ENCODE results near the gene STAB2. TPM values are rescaled to one million over a fixed set of nuclear protein-coding genes. Genes with fewer than 3 reads are reported as not detected.

The STAB2 gene
- total and polyA plus RNA-seq, 2 donors (not counting 1 experiment from before 2014, with no cell fraction given) = not detected

DNA sequence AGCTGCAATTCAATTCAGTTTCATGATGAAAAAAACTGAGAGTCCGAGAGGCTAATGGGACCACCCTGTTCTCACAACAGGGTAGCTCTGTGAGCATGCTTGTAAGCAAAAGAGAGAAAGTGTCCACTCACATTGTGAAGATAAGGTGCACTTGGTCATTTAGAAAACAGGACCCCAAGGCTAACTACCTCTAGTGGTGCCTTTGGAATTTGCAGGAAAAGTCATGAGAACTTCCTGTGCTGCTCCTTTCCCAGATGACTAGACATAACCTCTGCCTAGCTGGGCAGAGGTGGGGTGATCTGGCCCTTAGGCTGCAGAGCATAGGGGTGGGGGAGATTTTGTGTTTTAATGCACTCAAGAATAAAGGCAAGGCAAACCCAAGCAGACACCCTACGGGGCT is 118.9 kb downstream of the STAB2 start:
- no peaks in the 10 kb centered on the region for H3K36me3 ChIP-seq (replicated peaks in 1 of 2; ENCODE audit: control extremely low read depth in 1 of 2, control insufficient read depth in 1 of 2, extremely low read depth in 1 of 2, insufficient read depth in 2 of 2, low read length in 1 of 2)
- Mint-ChIP-seq H3K4me3 (no peak overlapping the region), H3K27ac (no peak overlapping the region), H3K9me3 (ENCODE audit: insufficient read depth) (no peaks in the 10 kb centered on the region), H3K4me1 (no peaks in the 10 kb centered on the region), H3K27me3 (peaks cover 25% of the 10 kb centered on the region)
- no peak overlapping the region for H3K4me2 ChIP-seq (replicated peaks; ENCODE audit: low read depth, low read length, poor library complexity, severe bottlenecking)
- H3K4me1 ChIP-seq (ENCODE audit: control insufficient read depth in 2 of 2, insufficient read depth in 2 of 2, low read length in 2 of 2) = no peaks in the 10 kb centered on the region
- WGBS (ENCODE audit: insufficient coverage) = 75% methylated on average over 1 of the region's 2 CpGs
- no peaks in the 10 kb centered on the region for H3K79me2 ChIP-seq (ENCODE audit: control insufficient read depth, insufficient read depth, low read length)
- H3K27me3 ChIP-seq (replicated peaks in 1 of 4; ENCODE audit: control extremely low read depth in 1 of 4, control insufficient read depth in 3 of 4, insufficient read depth in 4 of 4, low read length in 3 of 4) = peaks cover 0 to 3% (median 0%) of the 10 kb centered on the region in 4 experiments
- TF ChIP-seq, protein P1, sequence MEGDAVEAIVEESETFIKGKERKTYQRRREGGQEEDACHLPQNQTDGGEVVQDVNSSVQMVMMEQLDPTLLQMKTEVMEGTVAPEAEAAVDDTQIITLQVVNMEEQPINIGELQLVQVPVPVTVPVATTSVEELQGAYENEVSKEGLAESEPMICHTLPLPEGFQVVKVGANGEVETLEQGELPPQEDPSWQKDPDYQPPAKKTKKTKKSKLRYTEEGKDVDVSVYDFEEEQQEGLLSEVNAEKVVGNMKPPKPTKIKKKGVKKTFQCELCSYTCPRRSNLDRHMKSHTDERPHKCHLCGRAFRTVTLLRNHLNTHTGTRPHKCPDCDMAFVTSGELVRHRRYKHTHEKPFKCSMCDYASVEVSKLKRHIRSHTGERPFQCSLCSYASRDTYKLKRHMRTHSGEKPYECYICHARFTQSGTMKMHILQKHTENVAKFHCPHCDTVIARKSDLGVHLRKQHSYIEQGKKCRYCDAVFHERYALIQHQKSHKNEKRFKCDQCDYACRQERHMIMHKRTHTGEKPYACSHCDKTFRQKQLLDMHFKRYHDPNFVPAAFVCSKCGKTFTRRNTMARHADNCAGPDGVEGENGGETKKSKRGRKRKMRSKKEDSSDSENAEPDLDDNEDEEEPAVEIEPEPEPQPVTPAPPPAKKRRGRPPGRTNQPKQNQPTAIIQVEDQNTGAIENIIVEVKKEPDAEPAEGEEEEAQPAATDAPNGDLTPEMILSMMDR (IDR thresholded peaks at IDR 0.05) = no peak
- TF ChIP-seq EZH2 (IDR thresholded peaks at IDR 0.05; ENCODE audit: borderline replicate concordance, insufficient read depth, low read depth, low read length, poor library complexity, severe bottlenecking) = no peak
- ChIA-PET POLR2A (no interaction called here), CTCF (no interaction called here)
- no peak overlapping the region for H3K27ac ChIP-seq (ENCODE audit: low read length in 2 of 2)
- DNase-seq (no peak), ATAC-seq (ENCODE audit: low read depth) (no peak)
- no peak overlapping the region for H2AFZ ChIP-seq (ENCODE audit: insufficient read depth, low read depth, low read length, poor library complexity, severe bottlenecking)
- H3K9ac ChIP-seq (ENCODE audit: low read length) = no peak overlapping the region
- intact Hi-C loops (cut with micrococcal nuclease) = no loop called here
- no peak overlapping the region for H3K4me3 ChIP-seq (ENCODE audit: control extremely low read depth in 1 of 5, extremely low read depth in 1 of 5, insufficient read depth in 1 of 5, low read depth in 2 of 5, low read length in 4 of 5)
- H4K20me1 ChIP-seq (ENCODE audit: control insufficient read depth, insufficient read depth, low read length, poor library complexity, severe bottlenecking) = no peaks in the 10 kb centered on the region
- H3K9me3 ChIP-seq (ENCODE audit: control extremely low read depth in 1 of 3, control insufficient read depth in 2 of 3, insufficient read depth in 1 of 3, low read length in 2 of 3) = peaks cover 0 to 8% (median 0%) of the 10 kb centered on the region in 3 donors

DNA sequence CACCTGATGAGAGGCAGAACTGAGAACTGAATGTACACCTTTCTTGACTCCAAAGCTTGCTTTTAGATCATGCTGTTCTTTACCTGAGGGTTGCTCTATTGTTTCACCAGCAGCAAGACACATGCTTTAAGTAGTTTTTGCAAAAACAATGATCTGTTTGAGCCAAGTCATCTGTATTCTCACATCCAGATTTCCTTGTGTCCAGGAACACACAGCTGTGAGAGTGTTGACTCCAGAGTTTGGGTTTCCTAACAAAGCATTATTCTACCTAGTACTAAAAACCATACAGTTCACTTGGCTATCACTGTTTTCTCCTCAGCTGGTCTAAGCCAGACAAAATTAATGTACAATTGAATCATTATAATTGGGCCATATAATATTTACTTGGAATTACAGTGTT is 120.4 kb downstream of the STAB2 start:
- no peak for ATAC-seq (ENCODE audit: low read depth)
- POLR2A ChIA-PET = no interaction called here
- no peak for TF ChIP-seq EZH2 (IDR thresholded peaks at IDR 0.05; ENCODE audit: borderline replicate concordance, insufficient read depth, low read depth, low read length, poor library complexity, severe bottlenecking)
- TF ChIP-seq, protein P1 (IDR thresholded peaks at IDR 0.05) = no peak
- Histone ChIP-seq H3K4me1 (ENCODE audit: control insufficient read depth in 2 of 2, insufficient read depth in 2 of 2, low read length in 2 of 2) (no peaks in the 10 kb centered on the region), H3K4me3 (ENCODE audit: control extremely low read depth in 1 of 5, extremely low read depth in 1 of 5, insufficient read depth in 1 of 5, low read depth in 2 of 5, low read length in 4 of 5) (no peak overlapping the region), H3K4me2 (replicated peaks; ENCODE audit: low read depth, low read length, poor library complexity, severe bottlenecking) (no peak overlapping the region), H3K36me3 (replicated peaks in 1 of 2; ENCODE audit: control extremely low read depth in 1 of 2, control insufficient read depth in 1 of 2, extremely low read depth in 1 of 2, insufficient read depth in 2 of 2, low read length in 1 of 2) (no peaks in the 10 kb centered on the region), H3K79me2 (ENCODE audit: control insufficient read depth, insufficient read depth, low read length) (no peaks in the 10 kb centered on the region), H3K27me3 (replicated peaks in 1 of 4; ENCODE audit: control extremely low read depth in 1 of 4, control insufficient read depth in 3 of 4, insufficient read depth in 4 of 4, low read length in 3 of 4) (peaks cover 0 to 3% (median 0%) of the 10 kb centered on the region in 4 experiments), H3K9me3 (ENCODE audit: control extremely low read depth in 1 of 3, control insufficient read depth in 2 of 3, insufficient read depth in 1 of 3, low read length in 2 of 3) (peaks cover 0 to 8% (median 0%) of the 10 kb centered on the region in 3 donors), H2AFZ (ENCODE audit: insufficient read depth, low read depth, low read length, poor library complexity, severe bottlenecking) (no peak overlapping the region), H3K27ac (ENCODE audit: low read length in 2 of 2) (no peak overlapping the region), H4K20me1 (ENCODE audit: control insufficient read depth, insufficient read depth, low read length, poor library complexity, severe bottlenecking) (no peaks in the 10 kb centered on the region), H3K9ac (ENCODE audit: low read length) (no peak overlapping the region)
- H3K27me3 Mint-ChIP-seq = peaks cover 25% of the 10 kb centered on the region
- H3K9me3 Mint-ChIP-seq (ENCODE audit: insufficient read depth) = no peaks in the 10 kb centered on the region
- no peak overlapping the region for H3K4me3 Mint-ChIP-seq
- no peak for DNase-seq
- no peaks in the 10 kb centered on the region for H3K4me1 Mint-ChIP-seq
- intact Hi-C loops (cut with micrococcal nuclease) = no loop called here
- CTCF ChIA-PET = interaction anchor here (1.2 kb wide), 1 partner anchor 9 kb away, joined by 4 read pairs; no protein-coding TSS in a partner anchor
- no peak overlapping the region for H3K27ac Mint-ChIP-seq
